ENCODE measurements around the gene TAS2R60.

DNA sequence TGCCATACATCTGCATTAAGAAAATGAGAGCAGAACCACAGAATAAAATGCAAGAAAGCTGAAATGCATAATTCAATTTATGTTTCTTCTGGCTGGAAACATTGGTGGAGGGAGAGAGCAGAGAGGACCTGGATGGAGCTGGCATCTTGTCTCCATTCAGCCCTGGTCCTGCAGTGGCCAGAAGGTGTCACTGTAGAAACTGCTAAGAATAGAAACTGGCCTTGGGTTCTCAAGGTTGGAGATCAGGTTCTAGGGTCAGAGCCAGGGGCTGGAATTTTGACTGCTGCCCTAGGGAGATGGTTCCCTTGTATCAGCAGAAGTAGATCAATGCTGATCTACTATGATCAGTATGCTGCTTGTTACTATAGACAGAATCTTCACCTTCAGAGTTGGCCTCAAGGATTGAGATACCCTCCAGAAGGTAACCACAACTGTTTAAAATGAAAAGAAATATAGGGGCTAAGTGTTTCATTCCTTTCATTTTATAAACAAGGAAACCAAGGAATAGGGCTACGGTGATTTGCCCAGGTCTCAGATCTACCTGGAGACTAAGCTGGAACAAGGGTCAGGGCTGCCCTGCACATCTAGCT is 47.6 kb downstream of the TAS2R60 start:
- no peak for TF ChIP-seq EZH2phosphoT487 (IDR thresholded peaks at IDR 0.05; ENCODE audit: borderline replicate concordance, low read depth, low read length)
- TF ChIP-seq, protein P1, sequence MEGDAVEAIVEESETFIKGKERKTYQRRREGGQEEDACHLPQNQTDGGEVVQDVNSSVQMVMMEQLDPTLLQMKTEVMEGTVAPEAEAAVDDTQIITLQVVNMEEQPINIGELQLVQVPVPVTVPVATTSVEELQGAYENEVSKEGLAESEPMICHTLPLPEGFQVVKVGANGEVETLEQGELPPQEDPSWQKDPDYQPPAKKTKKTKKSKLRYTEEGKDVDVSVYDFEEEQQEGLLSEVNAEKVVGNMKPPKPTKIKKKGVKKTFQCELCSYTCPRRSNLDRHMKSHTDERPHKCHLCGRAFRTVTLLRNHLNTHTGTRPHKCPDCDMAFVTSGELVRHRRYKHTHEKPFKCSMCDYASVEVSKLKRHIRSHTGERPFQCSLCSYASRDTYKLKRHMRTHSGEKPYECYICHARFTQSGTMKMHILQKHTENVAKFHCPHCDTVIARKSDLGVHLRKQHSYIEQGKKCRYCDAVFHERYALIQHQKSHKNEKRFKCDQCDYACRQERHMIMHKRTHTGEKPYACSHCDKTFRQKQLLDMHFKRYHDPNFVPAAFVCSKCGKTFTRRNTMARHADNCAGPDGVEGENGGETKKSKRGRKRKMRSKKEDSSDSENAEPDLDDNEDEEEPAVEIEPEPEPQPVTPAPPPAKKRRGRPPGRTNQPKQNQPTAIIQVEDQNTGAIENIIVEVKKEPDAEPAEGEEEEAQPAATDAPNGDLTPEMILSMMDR (conservative IDR thresholded peaks at IDR 0.05; ENCODE audit: low read length) = peak; percentile 34

Data from OCI-LY7 (cell line).